GM18861 (cell line): ENCODE data around the gene TRAPPC4.
"Not testable (repeated sequence)": the region's sequence is repeated elsewhere in the genome, so short reads cannot be mapped to it uniquely, and the experiment has no call there.

Source experiments
- ATAC-seq: cut with Tn5 transposase; IDR thresholded peaks from one replicate; pipeline ENCODE4 v1.9.1; 2021; ENCODE audit not compliant: unreplicated experiment

The TRAPPC4 gene

DNA sequence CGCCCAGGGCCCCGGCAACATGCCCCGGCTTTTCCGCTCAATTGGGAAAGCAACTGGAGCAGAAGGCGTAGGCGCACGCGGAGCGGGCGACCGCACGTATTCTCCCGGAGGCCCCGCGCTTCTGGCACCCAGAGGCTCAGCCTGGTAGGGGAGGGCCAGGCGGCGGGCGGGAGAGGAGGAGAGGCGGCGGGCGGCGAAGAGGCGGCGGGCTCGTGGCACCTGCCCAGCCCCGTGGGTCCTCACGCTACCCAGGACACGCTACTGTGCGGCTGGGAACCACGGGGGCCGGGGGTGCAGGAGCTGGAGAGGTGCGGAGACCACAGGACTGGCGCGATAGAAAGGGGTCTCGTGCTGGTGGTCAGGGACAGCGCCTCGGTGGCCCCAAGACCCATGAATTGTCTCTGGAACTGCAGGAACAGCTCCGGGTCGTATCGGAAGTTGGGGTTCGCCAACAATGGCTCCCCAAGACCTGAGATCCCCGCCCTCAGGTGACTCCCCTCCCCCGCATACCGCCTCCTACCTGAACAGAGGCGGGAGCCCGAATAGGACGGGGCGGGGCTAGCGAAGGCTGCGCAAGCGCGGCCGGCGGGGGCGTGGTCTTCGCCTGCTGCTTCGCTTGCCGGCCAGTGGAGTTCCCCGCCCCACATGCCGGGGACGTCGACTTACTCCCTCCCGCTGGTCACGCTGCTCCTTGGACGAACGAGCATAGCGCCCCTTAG is 11.9 kb downstream of the TRAPPC4 start, which contains the start of gene SLC37A4:
TSS of gene SLC37A4 (minus strand) at position 549 of the 719 bp plus-strand sequence.
- peak; percentile 88 for ATAC-seq

DNA sequence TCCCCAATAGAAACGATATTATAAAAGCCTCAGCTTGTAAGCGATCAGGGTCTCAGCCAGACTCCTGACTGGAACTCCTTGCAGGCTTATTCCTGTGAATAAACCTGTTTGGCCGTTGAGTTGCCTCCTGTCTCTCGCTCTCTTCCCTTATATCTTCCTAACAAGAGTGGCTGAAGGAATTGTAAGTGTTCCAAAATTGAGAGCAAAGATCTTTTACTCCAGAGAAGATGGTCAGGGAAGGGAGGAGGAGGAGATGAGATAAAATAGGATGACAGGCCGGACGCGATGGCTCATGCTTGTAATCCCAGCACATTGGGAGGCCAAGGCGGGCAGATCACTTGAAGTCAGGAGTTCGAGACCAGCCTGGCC is 13.3 kb downstream of the TRAPPC4 start:
- no peak for ATAC-seq

GRCh38 chr11:119033421-119033820 is 14.9 kb downstream of the TRAPPC4 start:
- not testable (repeated sequence) for ATAC-seq

GRCh38 chr11:119034813-119035212 is 16.2 kb downstream of the TRAPPC4 start:
- ATAC-seq, result no peak

- no peak for ATAC-seq
These were observed 20.3 kb downstream of the TRAPPC4 start for GRCh38 chr11:119038884-119039283.

DNA sequence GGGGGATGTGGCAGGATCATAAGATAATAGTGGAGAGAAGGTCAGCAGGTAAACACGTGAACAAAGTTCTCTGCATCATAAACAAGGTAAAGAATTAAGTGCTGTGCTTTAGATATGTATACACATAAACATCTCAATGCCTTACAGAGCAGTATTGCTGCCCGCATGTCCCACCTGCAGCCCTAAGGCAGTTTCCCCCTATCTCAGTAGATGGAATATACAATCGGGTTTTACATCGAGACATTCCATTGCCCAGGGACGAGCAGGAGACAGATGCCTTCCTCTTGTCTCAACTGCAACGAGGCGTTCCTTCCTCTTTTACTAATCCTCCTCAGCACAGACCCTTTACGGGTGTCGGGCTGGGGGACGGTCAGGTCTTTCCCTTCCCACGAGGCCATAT is 20.9 kb downstream of the TRAPPC4 start:
- not testable (repeated sequence) for ATAC-seq

DNA sequence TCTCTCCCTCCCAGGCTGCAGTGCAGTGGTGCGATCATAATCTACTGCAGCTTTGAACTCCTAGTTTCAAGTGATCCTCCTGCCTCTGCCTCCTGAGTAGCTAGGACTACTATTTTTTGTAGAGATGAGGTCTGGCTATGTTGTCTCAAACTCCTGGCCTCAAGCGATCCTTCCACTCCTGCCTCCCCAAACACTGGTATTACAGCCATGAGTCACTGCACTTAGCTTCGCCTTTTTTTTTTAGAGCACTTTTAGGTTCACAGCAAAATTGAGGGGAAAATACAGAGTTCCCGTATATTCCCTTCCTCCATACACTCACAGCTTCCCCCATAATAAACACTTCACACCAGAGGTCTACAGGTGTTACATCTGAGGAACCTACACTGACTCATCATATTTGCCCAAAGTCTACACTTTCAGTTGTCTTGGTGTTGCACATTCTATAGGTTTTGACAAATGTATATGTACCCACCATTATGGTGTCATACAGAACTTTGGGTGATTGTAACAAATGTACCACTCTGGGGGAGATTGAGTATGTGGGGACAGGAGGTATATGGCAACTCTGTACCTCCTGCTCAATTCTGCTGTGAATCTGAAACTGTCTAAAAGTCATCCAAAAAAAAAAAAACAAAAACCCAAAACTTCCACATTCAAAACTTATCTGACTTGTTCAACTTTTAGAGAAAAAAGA is 23.4 kb downstream of the TRAPPC4 start:
- ATAC-seq, result no peak

DNA sequence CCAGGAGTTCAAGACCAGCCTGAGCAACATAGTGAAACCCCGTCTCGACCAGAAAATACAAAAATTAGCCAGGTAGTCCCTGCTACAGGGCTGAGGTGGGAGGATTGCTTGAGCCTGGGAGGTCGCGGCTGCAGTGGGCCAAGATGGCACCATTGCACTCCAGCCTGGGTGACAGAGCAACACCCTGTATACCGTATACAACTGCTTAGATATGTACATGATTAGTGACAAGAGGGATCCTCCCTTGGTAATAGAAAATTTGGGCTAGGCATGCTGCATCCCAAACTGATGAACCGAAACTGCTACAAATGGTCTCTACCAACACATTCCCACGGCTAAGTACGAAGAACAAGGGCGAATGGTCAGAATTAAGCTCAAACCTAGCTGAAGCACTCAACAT is 24.4 kb downstream of the TRAPPC4 start:
- ATAC-seq, result no peak

- no peak for ATAC-seq
These were observed 26.1 kb downstream of the TRAPPC4 start for GRCh38 chr11:119044708-119045107.

DNA sequence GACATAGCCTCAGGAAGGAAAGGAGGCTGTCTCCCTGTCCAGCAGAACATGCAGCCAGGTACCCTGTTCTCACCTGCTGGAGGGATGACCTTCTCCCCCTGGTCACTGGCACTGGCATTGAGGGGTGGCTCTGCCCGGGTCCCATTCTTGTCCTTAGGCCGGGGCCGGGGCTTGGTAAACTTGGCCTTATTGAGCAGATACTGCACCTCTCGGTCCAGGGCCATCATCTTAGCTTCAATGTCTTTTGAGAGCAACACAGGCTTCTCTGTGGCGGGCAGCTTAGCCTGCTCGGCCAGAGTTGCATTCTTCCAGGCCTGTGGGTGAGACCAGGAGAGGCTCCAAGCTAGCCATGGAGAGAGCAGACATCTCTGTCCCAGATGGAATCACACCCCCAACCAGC is 27.9 kb downstream of the TRAPPC4 start:
- ATAC-seq, result no peak

DNA sequence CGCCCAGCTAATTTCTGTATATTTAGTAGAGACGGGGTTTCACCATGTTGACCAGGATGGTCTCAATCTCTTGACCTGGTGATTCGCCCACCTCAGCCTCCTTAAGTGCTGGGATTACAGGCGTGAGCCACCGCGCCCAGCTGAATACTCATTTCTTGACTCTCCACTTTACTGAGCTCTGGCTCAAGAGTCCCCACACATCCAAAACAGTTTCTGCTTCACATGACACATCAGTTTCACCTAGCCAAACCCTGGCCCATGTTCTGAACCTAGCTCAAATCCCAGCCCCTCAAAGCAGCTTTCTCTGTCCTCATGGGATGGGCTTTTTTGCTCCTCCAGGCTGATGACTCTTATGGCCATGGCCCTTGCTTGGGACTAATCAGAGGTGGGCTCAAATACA is 28.6 kb downstream of the TRAPPC4 start:
- ATAC-seq, result no peak

DNA sequence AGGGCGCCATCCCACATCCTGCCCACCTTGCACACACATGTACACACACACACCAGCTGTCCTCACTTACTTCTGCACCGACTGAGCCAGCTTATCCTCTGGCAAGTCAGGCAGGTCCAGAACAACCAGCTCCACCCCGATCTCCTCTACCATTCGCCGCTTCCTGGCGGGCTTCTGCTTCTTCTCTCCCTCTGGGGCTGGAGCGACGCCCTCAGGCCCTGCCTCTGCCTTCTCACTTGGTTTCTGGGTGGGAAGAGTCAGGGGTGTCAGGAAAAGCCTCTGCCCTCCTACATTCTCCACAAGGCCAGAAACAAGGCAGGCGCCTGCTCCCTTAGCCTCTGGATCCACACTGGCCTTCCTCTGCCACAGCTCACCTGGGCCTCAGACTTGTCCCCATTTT is 30.1 kb downstream of the TRAPPC4 start:
- ATAC-seq, result no peak

DNA sequence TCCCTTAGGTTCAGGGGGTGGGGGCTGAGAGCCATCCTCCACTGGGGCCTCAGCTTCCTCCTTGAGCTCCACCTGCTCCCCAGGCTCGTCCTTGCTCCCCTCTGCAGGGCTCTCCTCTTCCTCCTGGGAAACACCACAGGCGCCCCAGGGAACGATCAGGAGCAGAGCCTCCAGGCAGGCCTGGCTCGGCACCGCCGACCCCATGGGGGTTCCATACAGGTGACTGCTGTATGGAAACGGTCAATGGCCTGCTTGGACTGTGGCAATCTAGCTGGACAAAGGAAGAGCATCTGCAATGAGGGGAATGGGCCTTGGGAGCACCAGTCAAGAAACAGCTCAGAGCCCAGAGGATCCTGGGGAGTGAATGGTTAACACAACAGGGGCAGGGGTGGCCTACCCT is 30.5 kb downstream of the TRAPPC4 start:
- ATAC-seq, result no peak

- ATAC-seq, result peak; percentile 46
These were observed 33.0 kb downstream of the TRAPPC4 start for GRCh38 chr11:119051440-119052162.

GRCh38 chr11:119052163-119052814 is 33.7 kb downstream of the TRAPPC4 start:
- ATAC-seq, result no peak

GRCh38 chr11:119054418-119054817 is 35.9 kb downstream of the TRAPPC4 start:
- no peak for ATAC-seq

DNA sequence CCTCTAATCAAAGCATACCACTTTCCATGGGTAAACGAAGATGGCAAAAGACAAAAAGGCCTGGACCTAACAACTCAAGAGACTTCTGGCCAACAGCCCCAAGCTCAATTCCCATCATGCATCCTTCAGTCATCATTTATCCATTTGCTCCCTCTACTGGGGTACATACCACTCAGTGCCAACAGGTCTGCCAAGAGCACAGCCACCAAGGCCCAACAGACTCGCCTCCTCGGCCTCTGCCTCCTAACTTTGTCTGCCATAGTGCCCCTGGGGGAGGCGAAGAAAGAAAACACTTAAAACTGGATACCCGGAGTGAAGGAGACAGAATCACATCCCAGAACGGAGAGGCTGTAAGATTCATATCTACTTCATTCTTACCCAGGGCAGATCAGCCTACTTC is 37.3 kb downstream of the TRAPPC4 start:
- ATAC-seq, result no peak

DNA sequence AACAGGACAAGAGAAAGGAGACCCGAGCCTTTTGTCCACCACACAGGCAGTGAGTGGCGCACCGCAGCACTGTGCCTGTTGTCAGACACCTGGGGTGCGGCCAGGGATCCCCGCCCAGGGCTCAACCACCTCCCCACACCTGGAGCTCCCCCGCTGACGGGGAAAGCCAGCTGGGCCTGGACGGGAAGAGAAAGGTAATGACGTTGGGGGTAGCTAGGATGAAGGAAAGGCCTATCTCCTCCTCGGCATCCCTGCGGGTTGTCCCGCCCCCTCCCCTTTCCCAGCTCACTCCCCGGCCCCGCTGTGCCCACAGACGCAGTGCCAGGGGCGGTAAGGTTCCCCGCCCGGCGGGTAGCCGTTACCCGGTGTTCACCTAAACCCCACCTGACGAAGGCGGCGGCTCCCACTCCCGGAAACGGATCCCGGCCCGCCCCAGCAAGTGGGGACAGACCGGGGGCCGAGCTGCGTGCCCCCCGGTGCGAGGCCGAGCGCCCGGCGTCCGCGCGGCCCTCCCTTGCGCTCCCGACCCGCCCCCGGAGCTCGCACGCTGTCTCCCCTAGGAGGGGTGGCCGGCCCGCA is 37.9 kb downstream of the TRAPPC4 start:
- no peak for ATAC-seq

DNA sequence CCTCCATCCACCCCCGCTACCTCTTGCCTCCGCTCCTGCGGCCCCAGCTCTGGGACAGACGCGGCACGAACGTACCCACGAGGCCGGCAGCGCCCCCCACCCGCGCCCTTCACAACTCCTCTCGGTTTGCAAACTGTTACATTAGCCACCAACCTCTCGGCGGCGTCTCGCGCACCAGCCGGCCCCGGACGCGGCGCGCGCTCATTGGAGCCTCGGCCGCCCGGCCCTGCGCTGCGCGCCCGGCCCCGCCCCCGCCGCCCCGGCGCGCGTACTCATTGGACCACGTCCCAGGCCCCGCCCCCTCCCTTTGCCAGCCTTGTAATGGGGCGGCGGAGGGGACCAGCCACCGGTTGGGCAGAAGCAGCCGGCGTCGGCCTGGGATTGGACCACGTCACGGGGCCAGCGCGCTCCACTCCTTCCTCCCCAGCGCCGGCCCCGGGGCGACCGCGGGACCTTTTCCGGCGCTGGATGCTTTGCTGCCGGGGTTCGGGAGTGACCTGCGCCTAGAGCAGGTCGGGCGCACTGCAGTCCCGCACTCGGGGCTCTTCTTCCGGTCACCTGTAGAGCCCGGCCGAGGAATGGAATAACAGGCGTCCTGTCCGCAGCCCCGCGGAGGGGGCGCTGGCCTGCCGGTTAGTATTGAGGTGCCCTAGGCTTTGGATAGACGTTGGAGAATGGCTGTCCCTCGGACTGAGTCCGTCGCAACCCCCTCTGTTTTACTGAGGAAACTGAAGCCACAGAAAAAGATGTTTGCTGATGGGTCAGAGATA is 38.6 kb downstream of the TRAPPC4 start, which contains the start of gene HYOU1:
TSS of gene HYOU1 (minus strand) at position 206 of the 770 bp plus-strand sequence. CDS start 1,045 bp downstream, outside the sequence.
- peak; percentile 83 for ATAC-seq

DNA sequence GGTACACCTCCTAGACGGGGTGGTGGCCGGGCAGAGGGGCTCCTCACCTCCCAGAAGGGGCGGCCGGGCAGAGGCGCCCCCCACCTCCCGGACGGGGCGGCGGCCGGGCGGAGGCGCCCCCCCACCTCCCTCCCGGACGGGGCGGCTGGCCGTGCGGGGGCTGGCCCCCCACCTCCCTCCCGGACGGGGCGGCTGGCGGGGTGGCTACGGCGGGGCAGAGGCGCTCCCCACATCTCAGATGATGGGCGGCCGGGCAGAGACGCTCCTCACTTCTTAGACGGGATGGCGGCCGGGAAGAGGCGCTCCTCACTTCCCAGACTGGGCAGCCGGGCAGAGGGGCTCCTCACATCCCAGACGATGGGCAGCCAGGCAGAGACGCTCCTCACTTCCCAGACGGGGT is 40.6 kb downstream of the TRAPPC4 start:
- not testable (repeated sequence) for ATAC-seq
